Left lung (tissue), 10 donors: Measurements from ENCODE around the gene TMEM72. TPM values are rescaled to one million over a fixed set of nuclear protein-coding genes. Genes with fewer than 3 reads are reported as not detected.
A peak's percentile ranks its signal among the peaks of the same experiment; 100 is the strongest.

Experiments used
- ATAC-seq: fragments of 200-7000 bp; cut with Tn5 transposase; one replicate; pipeline ENCODE4 v1.9.1; 2020; ENCODE audit warnings: moderate library complexity
- DNase-seq, 4 donors: peaks; one replicate each; pipeline ENCODE4 v3.0.0-alpha.2; 2013 to 2020
- H3K27ac ChIP-seq, 2 donors: fragments of 200-600 bp; sonication (generic) in 1 of 2; one replicate each; pipeline versions ENCODE4 v1.5.0 to v1.8.0; 2020 to 2021
- H3K27me3 ChIP-seq, 2 donors: fragments of 200-600 bp; sonication (generic) in 1 of 2; one replicate each; pipeline versions ENCODE4 v1.5.0 to v1.8.0; 2020 to 2021
- H3K36me3 ChIP-seq, 2 donors: fragments of 200-600 bp; sonication (generic) in 1 of 2; one replicate each; pipeline versions ENCODE4 v1.5.0 to v1.8.0; 2020 to 2021
- H3K4me1 ChIP-seq, 2 donors: fragments of 200-600 bp; one replicate each; pipeline ENCODE4 v1.8.0; 2021
- H3K4me3 ChIP-seq, 2 donors: fragments of 200-600 bp; sonication (generic) in 1 of 2; one replicate each; pipeline versions ENCODE4 v1.5.0 to v1.8.0; 2020 to 2021; ENCODE audit warnings: mild to moderate bottlenecking in 1 of 2
- H3K9me3 ChIP-seq, 2 donors: fragments of 200-600 bp; sonication (generic) in 1 of 2; one replicate each; pipeline versions ENCODE4 v1.5.0 to v1.8.0; 2020 to 2021
- intact Hi-C, 2 donors: fragments of 100-400 bp; cut with DNase I; formaldehyde crosslinking; loops; one replicate each; pipeline versions ENCODE4 v1.11.2 to v1.14.2; 2022
- polyA plus RNA-seq, 6 donors: library from polyadenylated mRNA; unstranded; fragments of 120-200 nt; gene quantifications; one replicate each; pipeline ENCODE4 v1.2.1, GENCODE V29; 2013; ENCODE audit not compliant: insufficient read length in 6 of 6
- total RNA-seq, 2 donors: library from RNA; stranded (reverse); fragmentation: NEBNext Ultra II Directional; extraction: Animal tissue kit (Norgen Biotek cat#: 25700); gene quantifications; one replicate each; pipeline ENCODE4 v1.2.1, GENCODE V29; 2021
- TF ChIP-seq, protein P1 (sequence below), 2 donors: fragments of 200-600 bp; sonication (generic) in 1 of 2; IDR thresholded peaks; one replicate each; pipeline versions ENCODE4 v1.5.0 to v1.8.0; 2021; ENCODE audit warnings: antibody characterized with exemption in 2 of 2
- donor health status: DM: no; HTN: yes; CAD: no.
- donor health status: DM: no; HTN: no; CAD: no.

The TMEM72 gene
- total and polyA plus RNA-seq, 8 donors, result 0.23 to 2.2 (median 1.7) TPM; not detected in 1

DNA sequence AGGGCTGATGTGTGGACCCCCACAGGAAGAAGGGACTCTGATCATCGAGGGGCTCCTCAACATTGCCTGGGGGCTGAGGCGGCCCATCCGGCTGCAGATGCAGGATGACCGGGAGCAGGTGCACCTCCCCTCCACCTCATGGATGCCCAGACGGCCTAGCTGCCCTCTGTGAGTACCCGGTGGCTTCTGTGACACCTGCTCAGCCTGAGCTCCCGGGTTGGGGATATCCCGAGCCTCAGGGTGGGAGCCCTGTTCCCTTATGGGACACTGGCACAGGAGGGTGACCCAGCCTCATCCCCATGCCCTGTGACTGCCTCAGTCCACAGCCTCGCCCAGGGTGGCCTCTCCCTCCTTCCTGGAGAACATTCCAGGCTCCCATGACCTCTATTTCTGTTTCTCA lies 71.4 kb downstream of the TMEM72 start:
- peaks cover 0 to 57% of the 10 kb centered on the region in 2 donors for H3K36me3 ChIP-seq
- intact Hi-C loops, result no loop called here
- TF ChIP-seq, protein P1, sequence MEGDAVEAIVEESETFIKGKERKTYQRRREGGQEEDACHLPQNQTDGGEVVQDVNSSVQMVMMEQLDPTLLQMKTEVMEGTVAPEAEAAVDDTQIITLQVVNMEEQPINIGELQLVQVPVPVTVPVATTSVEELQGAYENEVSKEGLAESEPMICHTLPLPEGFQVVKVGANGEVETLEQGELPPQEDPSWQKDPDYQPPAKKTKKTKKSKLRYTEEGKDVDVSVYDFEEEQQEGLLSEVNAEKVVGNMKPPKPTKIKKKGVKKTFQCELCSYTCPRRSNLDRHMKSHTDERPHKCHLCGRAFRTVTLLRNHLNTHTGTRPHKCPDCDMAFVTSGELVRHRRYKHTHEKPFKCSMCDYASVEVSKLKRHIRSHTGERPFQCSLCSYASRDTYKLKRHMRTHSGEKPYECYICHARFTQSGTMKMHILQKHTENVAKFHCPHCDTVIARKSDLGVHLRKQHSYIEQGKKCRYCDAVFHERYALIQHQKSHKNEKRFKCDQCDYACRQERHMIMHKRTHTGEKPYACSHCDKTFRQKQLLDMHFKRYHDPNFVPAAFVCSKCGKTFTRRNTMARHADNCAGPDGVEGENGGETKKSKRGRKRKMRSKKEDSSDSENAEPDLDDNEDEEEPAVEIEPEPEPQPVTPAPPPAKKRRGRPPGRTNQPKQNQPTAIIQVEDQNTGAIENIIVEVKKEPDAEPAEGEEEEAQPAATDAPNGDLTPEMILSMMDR (IDR thresholded peaks at IDR 0.05), result no peak
- H3K9me3 ChIP-seq, result no peaks in the 10 kb centered on the region
- H3K4me1 ChIP-seq, result peaks cover 36 to 78% of the 10 kb centered on the region in 2 donors
- H3K27me3 ChIP-seq, result no peaks in the 10 kb centered on the region
- DNase-seq (no peak), ATAC-seq (no peak)
- H3K4me3 ChIP-seq, result no peak overlapping the region
- H3K27ac ChIP-seq, result peak overlapping the region; percentile 71 to 78

DNA sequence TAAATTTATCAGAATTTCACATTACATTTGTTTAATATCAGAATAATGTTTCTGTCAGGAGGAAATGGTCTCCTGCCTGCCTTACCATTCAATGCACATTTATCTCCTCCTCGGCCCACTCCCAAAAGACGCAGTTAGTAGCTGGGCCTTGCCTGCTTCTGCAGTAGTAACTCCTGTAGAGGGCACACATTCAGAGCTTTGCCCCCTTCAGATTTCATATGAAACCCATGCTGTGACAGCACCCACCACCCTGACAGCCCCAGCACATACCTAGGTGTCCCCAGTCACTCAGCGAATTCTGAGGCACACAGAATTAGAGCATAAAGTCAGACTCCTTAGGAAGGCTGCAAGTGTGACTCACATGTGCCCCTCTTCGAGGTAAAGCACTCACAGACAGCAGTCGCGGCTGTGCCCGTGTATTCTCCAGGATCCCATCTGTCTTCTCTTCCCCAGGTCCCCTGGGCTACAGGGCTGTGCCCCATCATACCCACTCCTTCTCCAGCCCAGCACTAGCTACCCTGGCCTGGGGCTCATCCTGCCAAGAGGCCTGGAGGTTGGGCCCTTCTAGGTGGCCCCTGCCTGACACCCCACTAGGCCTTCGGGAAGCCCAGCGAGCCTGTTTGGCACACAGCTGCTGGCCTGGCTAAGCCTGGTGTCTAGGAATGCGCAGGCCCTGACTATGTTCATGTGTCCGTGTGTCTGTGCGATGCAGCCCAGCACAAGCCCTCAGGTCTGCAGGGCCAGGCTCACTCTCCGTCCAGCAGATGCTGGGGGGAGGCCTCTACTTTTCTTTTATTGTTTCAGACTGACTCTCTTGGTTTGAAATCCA lies 72.1 kb downstream of the TMEM72 start:
- TF ChIP-seq, protein P1 (IDR thresholded peaks at IDR 0.05), result no peak
- DNase-seq (no peak), ATAC-seq (no peak)
- Histone ChIP-seq H3K36me3 (peaks cover 0 to 59% of the 10 kb centered on the region in 2 donors), H3K4me1 (peaks cover 31 to 70% of the 10 kb centered on the region in 2 donors), H3K27me3 (no peaks in the 10 kb centered on the region), H3K4me3 (no peak overlapping the region), H3K9me3 (no peaks in the 10 kb centered on the region), H3K27ac (peak overlapping the region; percentile 71 to 78)
- intact Hi-C loops, result no loop called here

DNA sequence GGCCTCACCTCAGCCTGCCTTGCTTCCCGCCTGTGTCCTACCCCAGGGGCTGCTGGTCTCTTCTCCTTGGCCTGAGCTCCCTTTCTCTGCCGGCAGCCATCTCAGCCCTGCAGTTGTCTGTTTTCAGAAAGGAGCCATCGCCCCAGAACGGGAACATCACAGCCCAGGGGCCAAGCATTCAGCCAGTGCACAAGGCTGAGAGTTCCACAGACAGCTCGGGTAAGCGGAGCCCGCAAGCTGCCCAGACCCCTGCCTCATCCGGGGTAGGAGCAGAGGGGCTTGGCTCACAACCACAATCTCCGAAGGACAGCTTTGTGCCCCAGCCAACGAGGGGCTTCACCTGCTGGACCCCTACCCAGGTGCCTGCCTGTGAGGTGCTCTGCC lies 72.8 kb downstream of the TMEM72 start:
- no peak for ATAC-seq
- peaks cover 30 to 64% of the 10 kb centered on the region in 2 donors for H3K4me1 ChIP-seq
- no peaks in the 10 kb centered on the region for H3K9me3 ChIP-seq
- H3K27ac ChIP-seq, result peak overlapping the region in 1 of 2 donors; percentile 57
- intact Hi-C loops, result no loop called here
- TF ChIP-seq, protein P1 (IDR thresholded peaks at IDR 0.05), result no peak
- H3K4me3 ChIP-seq, result no peak overlapping the region
- H3K36me3 ChIP-seq, result peaks cover 0 to 64% of the 10 kb centered on the region in 2 donors
- no peak for DNase-seq
- no peaks in the 10 kb centered on the region for H3K27me3 ChIP-seq

DNA sequence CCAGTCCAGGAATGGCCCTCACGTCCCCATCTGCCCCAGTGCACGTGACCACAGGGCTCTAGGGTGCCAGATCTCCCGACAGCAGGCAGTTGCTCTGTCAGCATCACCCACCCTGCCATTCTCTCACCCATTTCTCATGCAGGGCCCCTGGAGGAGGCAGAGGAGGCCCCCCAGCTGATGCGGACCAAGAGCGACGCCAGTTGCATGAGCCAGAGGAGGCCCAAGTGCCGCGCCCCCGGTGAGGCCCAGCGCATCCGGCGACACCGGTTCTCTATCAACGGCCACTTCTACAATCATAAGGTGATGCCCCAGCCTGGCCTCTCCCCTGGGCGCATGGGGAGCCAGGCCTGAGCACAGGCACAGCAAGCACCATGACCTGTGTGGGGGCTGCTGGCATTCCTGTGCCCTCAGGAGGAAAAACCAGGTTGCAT lies 73.5 kb downstream of the TMEM72 start:
- H3K4me1 ChIP-seq, result peaks cover 23 to 62% of the 10 kb centered on the region in 2 donors
- intact Hi-C loops, result no loop called here
- no peak for DNase-seq

DNA sequence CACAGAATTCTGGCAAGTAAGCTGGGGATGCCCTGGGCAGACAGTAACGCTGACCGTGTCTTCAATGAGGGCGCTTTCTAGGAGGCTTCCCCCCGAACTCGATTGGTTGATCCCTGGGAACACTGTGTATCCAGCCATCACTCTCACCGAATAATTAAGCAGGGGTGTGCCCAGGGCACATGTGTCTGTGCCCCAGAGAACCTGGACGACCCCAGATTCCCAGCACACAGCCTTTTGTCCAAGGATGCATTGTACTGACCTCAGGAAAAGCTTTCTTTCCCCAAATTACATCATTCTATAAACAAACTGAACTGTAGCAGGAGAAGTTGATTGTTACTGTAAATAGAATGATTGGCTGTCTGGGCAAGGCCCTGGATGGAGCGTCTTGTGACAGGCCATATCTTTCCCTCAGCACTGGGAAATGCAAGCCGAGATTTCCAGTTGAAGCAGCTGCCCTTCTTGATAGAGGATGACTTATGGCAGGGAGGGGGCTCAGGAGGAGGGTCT lies 74.1 kb downstream of the TMEM72 start:
- DNase-seq (no peak), ATAC-seq (no peak)
- Histone ChIP-seq H3K27me3 (no peaks in the 10 kb centered on the region), H3K36me3 (peaks cover 0 to 77% of the 10 kb centered on the region in 2 donors), H3K9me3 (no peaks in the 10 kb centered on the region), H3K27ac (peak overlapping the region; percentile 47 to 57), H3K4me3 (no peak overlapping the region), H3K4me1 (peaks cover 19 to 59% of the 10 kb centered on the region in 2 donors)
- intact Hi-C loops, result no loop called here
- TF ChIP-seq, protein P1 (IDR thresholded peaks at IDR 0.05), result no peak

More for the DNA sequence above, 73.5 kb downstream of the TMEM72 start:
- no peak for ATAC-seq
- no peaks in the 10 kb centered on the region for H3K27me3 ChIP-seq
- peaks cover 0 to 72% of the 10 kb centered on the region in 2 donors for H3K36me3 ChIP-seq
- no peaks in the 10 kb centered on the region for H3K9me3 ChIP-seq
- H3K4me3 ChIP-seq, result no peak overlapping the region
- TF ChIP-seq, protein P1 (IDR thresholded peaks at IDR 0.05), result no peak
- peak overlapping the region; percentile 47 to 57 for H3K27ac ChIP-seq
